Esophagus muscularis mucosa (tissue), 2 donors: ENCODE results near the gene HERC4.

ENCODE experiments used
- POLR2A ChIP-seq: fragments of 450-650 bp; IDR thresholded peaks from one replicate; pipeline ENCODE4 v1.6.1; 2017; ENCODE audit warnings: antibody characterized with exemption, moderate library complexity, mild to moderate bottlenecking, low read depth
- POLR2AphosphoS5 ChIP-seq, 2 donors: sonication (generic); formaldehyde crosslinking; IDR thresholded peaks; one replicate each; pipeline ENCODE4 v1.6.1; 2017; ENCODE audit warnings: antibody characterized with exemption in 2 of 2

GRCh38 chr10:67990093-67990492, 85.0 kb downstream of the HERC4 start:
- TF ChIP-seq POLR2A (no peak), POLR2AphosphoS5 (IDR thresholded peaks at IDR 0.05) (no peak)
